HEK293 (cell line): Measurements from ENCODE around the gene BEND7.

Source experiments
- CTCF ChIA-PET: fragments of 350-600 bp; formaldehyde crosslinking; extraction: SDS; loops from one replicate; lab custom pipeline; 2021; ENCODE audit warnings: antibody characterized with exemption; lab: Yijun Ruan, JAX
- POLR2A ChIA-PET: fragments of 300-600 bp; formaldehyde crosslinking; extraction: SDS; loops from one replicate; lab custom pipeline; 2020; ENCODE audit warnings: antibody characterized with exemption, inconsistent platforms; lab: Yijun Ruan, JAX
- H3K27ac ChIP-seq: fragments of 200-500 bp; sonication (Bioruptor generic); 2 replicates; pipeline ENCODE4 v1.5.1; 2014; ENCODE audit warnings: low read depth, low read length, control low read depth, inconsistent platforms; ENCODE audit errors: extremely low read depth
- H3K36me3 ChIP-seq, 2 experiments: fragments of 200-500 bp in 1 of 2; sonication (Bioruptor generic) in 1 of 2; 1 replicate in 1 of 2; 2 replicates in 1 of 2; pipeline ENCODE4 v1.5.1; 2014 to 2017; ENCODE audit warnings: inconsistent platforms in 2 of 2, low read length in 2 of 2; ENCODE audit not compliant: control insufficient read depth in 2 of 2, insufficient read depth in 1 of 2
- H3K4me1 ChIP-seq: fragments of 200-500 bp; sonication (Bioruptor generic); 2 replicates; pipeline ENCODE4 v1.5.1; 2014; ENCODE audit warnings: mild to moderate bottlenecking, low read length, inconsistent platforms; ENCODE audit not compliant: control insufficient read depth, insufficient read depth
- H3K4me3 ChIP-seq: 2 replicates; pipeline ENCODE4 v1.5.1; 2011; ENCODE audit warnings: low read depth, mild to moderate bottlenecking, control low read depth, low read length, moderate library complexity
- H3K9me3 ChIP-seq: fragments of 200-500 bp; sonication (Bioruptor generic); 2 replicates; pipeline ENCODE4 v1.5.1; 2014; ENCODE audit warnings: low read depth, low read length, inconsistent platforms; ENCODE audit not compliant: control insufficient read depth, insufficient read depth
- GLIS2 ChIP-seq: fragments of 450-650 bp; formaldehyde crosslinking; IDR thresholded peaks from 2 replicates; pipeline ENCODE4 v1.5.1; 2016; ENCODE audit warnings: missing biosample characterization, missing genetic modification characterization
- HIC1 ChIP-seq: fragments of 450-650 bp; formaldehyde crosslinking; IDR thresholded peaks from 2 replicates; pipeline ENCODE4 v1.5.1; 2016; ENCODE audit warnings: missing biosample characterization, missing genetic modification characterization
- KLF17 ChIP-seq: fragments of 450-650 bp; formaldehyde crosslinking; IDR thresholded peaks from 2 replicates; pipeline ENCODE4 v1.5.1; 2016; ENCODE audit warnings: missing biosample characterization, missing genetic modification characterization
- KLF9 ChIP-seq: fragments of 450-650 bp; formaldehyde crosslinking; IDR thresholded peaks from 2 replicates; pipeline ENCODE4 v1.5.1; 2016; ENCODE audit warnings: missing biosample characterization, missing genetic modification characterization, low read depth
- MEIS1 ChIP-seq: sonication (generic); formaldehyde crosslinking; IDR thresholded peaks from 2 replicates; pipeline ENCODE4 v1.8.1; 2022; ENCODE audit warnings: missing genetic modification reagents, mild to moderate bottlenecking, borderline replicate concordance
- OSR2 ChIP-seq: fragments of 450-650 bp; formaldehyde crosslinking; IDR thresholded peaks from 2 replicates; pipeline ENCODE4 v1.5.1; 2016; ENCODE audit warnings: missing biosample characterization, missing genetic modification characterization
- RBAK ChIP-seq: fragments of 450-650 bp; formaldehyde crosslinking; IDR thresholded peaks from 2 replicates; pipeline ENCODE4 v1.5.1; 2016; ENCODE audit warnings: missing biosample characterization, missing genetic modification characterization
- SP3 ChIP-seq: fragments of 450-650 bp; formaldehyde crosslinking; IDR thresholded peaks from 2 replicates; pipeline ENCODE4 v1.5.1; 2016; ENCODE audit warnings: missing biosample characterization, missing genetic modification characterization
- SP7 ChIP-seq: fragments of 450-650 bp; formaldehyde crosslinking; IDR thresholded peaks from 2 replicates; pipeline ENCODE4 v1.5.1; 2016; ENCODE audit warnings: missing biosample characterization, missing genetic modification characterization
- YY2 ChIP-seq: fragments of 450-650 bp; formaldehyde crosslinking; IDR thresholded peaks from 2 replicates; pipeline ENCODE4 v1.5.1; 2016; ENCODE audit warnings: missing biosample characterization, missing genetic modification characterization
- ZBTB20 ChIP-seq: fragments of 450-650 bp; formaldehyde crosslinking; IDR thresholded peaks from 2 replicates; pipeline ENCODE4 v1.5.1; 2016; ENCODE audit warnings: missing biosample characterization, missing genetic modification characterization
- ZBTB26 ChIP-seq: fragments of 450-650 bp; formaldehyde crosslinking; optimal IDR thresholded peaks from 2 replicates; pipeline ENCODE3; 2016; ENCODE audit warnings: missing biosample characterization, mild to moderate bottlenecking, missing genetic modification characterization
- ZBTB8A ChIP-seq: fragments of 450-650 bp; formaldehyde crosslinking; IDR thresholded peaks from 2 replicates; pipeline ENCODE4 v1.5.1; 2016; ENCODE audit warnings: missing biosample characterization, missing genetic modification characterization
- ZNF121 ChIP-seq: fragments of 450-650 bp; formaldehyde crosslinking; IDR thresholded peaks from 2 replicates; pipeline ENCODE4 v1.5.1; 2016; ENCODE audit warnings: missing biosample characterization, missing genetic modification characterization
- ZNF169 ChIP-seq: fragments of 450-650 bp; formaldehyde crosslinking; IDR thresholded peaks from 2 replicates; pipeline ENCODE4 v1.5.1; 2016; ENCODE audit warnings: missing biosample characterization, missing genetic modification characterization
- ZNF239 ChIP-seq: fragments of 450-650 bp; formaldehyde crosslinking; IDR thresholded peaks from 2 replicates; pipeline ENCODE4 v1.5.1; 2016; ENCODE audit warnings: missing biosample characterization, missing genetic modification characterization
- ZNF248 ChIP-seq: fragments of 450-650 bp; formaldehyde crosslinking; IDR thresholded peaks from 2 replicates; pipeline ENCODE4 v1.5.1; 2017; ENCODE audit warnings: missing biosample characterization, missing genetic modification characterization
- ZNF26 ChIP-seq: fragments of 450-650 bp; formaldehyde crosslinking; IDR thresholded peaks from 2 replicates; pipeline ENCODE4 v1.5.1; 2016; ENCODE audit warnings: missing biosample characterization, missing genetic modification characterization
- ZNF292 ChIP-seq: fragments of 450-650 bp; formaldehyde crosslinking; IDR thresholded peaks from 2 replicates; pipeline ENCODE4 v1.5.1; 2016; ENCODE audit warnings: low read depth, missing biosample characterization, missing genetic modification characterization, borderline replicate concordance
- ZNF311 ChIP-seq: fragments of 450-650 bp; formaldehyde crosslinking; IDR thresholded peaks from 2 replicates; pipeline ENCODE4 v1.5.1; 2017; ENCODE audit warnings: missing biosample characterization, missing genetic modification characterization, borderline replicate concordance
- ZNF341 ChIP-seq: fragments of 450-650 bp; formaldehyde crosslinking; IDR thresholded peaks from 2 replicates; pipeline ENCODE4; 2016; ENCODE audit warnings: low read depth, missing biosample characterization, missing genetic modification characterization
- ZNF48 ChIP-seq: fragments of 450-650 bp; formaldehyde crosslinking; IDR thresholded peaks from 2 replicates; pipeline ENCODE4 v1.5.1; 2016; ENCODE audit warnings: missing biosample characterization, missing genetic modification characterization
- ZNF510 ChIP-seq: fragments of 450-650 bp; formaldehyde crosslinking; IDR thresholded peaks from 2 replicates; pipeline ENCODE4 v1.5.1; 2018; ENCODE audit warnings: mild to moderate bottlenecking, missing genetic modification characterization, missing biosample characterization; ENCODE audit not compliant: insufficient replicate concordance
- ZNF530 ChIP-seq: fragments of 450-650 bp; formaldehyde crosslinking; IDR thresholded peaks from 2 replicates; pipeline ENCODE4 v1.5.1; 2016; ENCODE audit warnings: low read depth, missing biosample characterization, missing genetic modification characterization
- ZNF548 ChIP-seq: fragments of 450-650 bp; formaldehyde crosslinking; IDR thresholded peaks from 2 replicates; pipeline ENCODE4 v1.5.1; 2016; ENCODE audit warnings: missing biosample characterization, missing genetic modification characterization
- ZNF585B ChIP-seq: fragments of 450-650 bp; formaldehyde crosslinking; IDR thresholded peaks from 2 replicates; pipeline ENCODE4 v1.5.1; 2016; ENCODE audit warnings: missing biosample characterization, missing genetic modification characterization
- ZNF623 ChIP-seq: fragments of 450-650 bp; formaldehyde crosslinking; IDR thresholded peaks from 2 replicates; pipeline ENCODE4 v1.5.1; 2016; ENCODE audit warnings: missing biosample characterization, missing genetic modification characterization
- ZNF660 ChIP-seq: fragments of 450-650 bp; IDR thresholded peaks from 2 replicates; pipeline ENCODE4 v1.5.1; 2018; ENCODE audit warnings: missing biosample characterization, mild to moderate bottlenecking, missing genetic modification characterization
- ZNF704 ChIP-seq: fragments of 450-650 bp; formaldehyde crosslinking; IDR thresholded peaks from 2 replicates; pipeline ENCODE4 v1.5.1; 2016; ENCODE audit warnings: missing biosample characterization, missing genetic modification characterization
- ZNF76 ChIP-seq: fragments of 450-650 bp; formaldehyde crosslinking; IDR thresholded peaks from 2 replicates; pipeline ENCODE4; 2016; ENCODE audit warnings: low read depth, missing biosample characterization, missing genetic modification characterization, borderline replicate concordance
- ZNF776 ChIP-seq: fragments of 450-650 bp; formaldehyde crosslinking; IDR thresholded peaks from 2 replicates; pipeline ENCODE4 v1.5.0; 2017; ENCODE audit warnings: missing biosample characterization, missing genetic modification characterization, borderline replicate concordance
- ZXDB ChIP-seq: fragments of 450-650 bp; formaldehyde crosslinking; IDR thresholded peaks from 2 replicates; pipeline ENCODE4 v1.5.1; 2016; ENCODE audit warnings: missing biosample characterization, missing genetic modification characterization

Gene BEND7

GRCh38 chr10:13528875-13529713, at the start of gene BEND7:
TSS of gene BEND7 (minus strand) at chr10:13529014. CDS start at chr10:13528533, 481 bp downstream.
- Histone ChIP-seq H3K36me3 (peaks cover 0 to 11% of the 10 kb centered on the region in 2 experiments; a peak in 1 of 3 replicates), H3K27ac (peak within 1 kb of the TSS; percentile 78), H3K9me3 (no peaks in the 10 kb centered on the region), H3K4me1 (peaks cover 2% of the 10 kb centered on the region; the same call in 1 of the 2 replicates), H3K4me3 (peak within 1 kb of the TSS; percentile 57)
- ChIA-PET CTCF (interaction anchor here (0.5 to 1.4 kb wide), 2 partner anchors 8 to 94 kb away, joined by 3 to 5 read pairs; no protein-coding TSS in a partner anchor), POLR2A (no interaction called here)
- TF ChIP-seq HIC1 (no peak), GLIS2 (peak; percentile 36; the same call in 1 of the 2 replicates), ZNF704 (tag by site-specific recombination) (no peak), ZNF311 (no peak), ZNF660 (tag by site-specific recombination) (peak; percentile 49; the same call in 1 of the 2 replicates), ZNF26 (tag by site-specific recombination) (no peak), ZBTB8A (tag by site-specific recombination) (peak; percentile 72), ZBTB26 (tag by site-specific recombination) (peak; percentile 57), ZNF292 (no peak), OSR2 (tag by site-specific recombination) (no peak), ZNF510 (tag by site-specific recombination) (no peak), ZNF239 (tag by site-specific recombination) (no peak), ZNF341 (tag by site-specific recombination) (0 out of 2 replicates have a peak, but pooled peaks have one; percentile 33), ZBTB20 (peak; percentile 62; the same call in 1 of the 2 replicates), ZNF76 (tag by site-specific recombination) (no peak), KLF17 (tag by site-specific recombination) (no peak), MEIS1 (no peak), ZNF248 (tag by site-specific recombination) (no peak), SP3 (tag by site-specific recombination) (no peak), KLF9 (no peak), ZNF121 (no peak), ZNF623 (no peak), RBAK (tag by site-specific recombination) (no peak), YY2 (no peak), ZNF776 (tag by site-specific recombination) (no peak), SP7 (tag by site-specific recombination) (no peak), ZNF585B (tag by site-specific recombination) (no peak), ZNF48 (tag by site-specific recombination) (no peak), ZNF548 (tag by site-specific recombination) (no peak), ZNF169 (tag by site-specific recombination) (no peak), ZNF530 (tag by site-specific recombination) (no peak), ZXDB (tag by site-specific recombination) (no peak)
